ENCODE measurements around the gene GLYAT. TPM values are rescaled to one million over a fixed set of nuclear protein-coding genes. Genes with fewer than 3 reads are reported as not detected.
A peak's percentile ranks its signal among the peaks of the same experiment; 100 is the strongest.

GLYAT gene
- total and polyA plus RNA-seq, 2 experiments from 2014 or later: 0.10 TPM; not detected in 1

DNA sequence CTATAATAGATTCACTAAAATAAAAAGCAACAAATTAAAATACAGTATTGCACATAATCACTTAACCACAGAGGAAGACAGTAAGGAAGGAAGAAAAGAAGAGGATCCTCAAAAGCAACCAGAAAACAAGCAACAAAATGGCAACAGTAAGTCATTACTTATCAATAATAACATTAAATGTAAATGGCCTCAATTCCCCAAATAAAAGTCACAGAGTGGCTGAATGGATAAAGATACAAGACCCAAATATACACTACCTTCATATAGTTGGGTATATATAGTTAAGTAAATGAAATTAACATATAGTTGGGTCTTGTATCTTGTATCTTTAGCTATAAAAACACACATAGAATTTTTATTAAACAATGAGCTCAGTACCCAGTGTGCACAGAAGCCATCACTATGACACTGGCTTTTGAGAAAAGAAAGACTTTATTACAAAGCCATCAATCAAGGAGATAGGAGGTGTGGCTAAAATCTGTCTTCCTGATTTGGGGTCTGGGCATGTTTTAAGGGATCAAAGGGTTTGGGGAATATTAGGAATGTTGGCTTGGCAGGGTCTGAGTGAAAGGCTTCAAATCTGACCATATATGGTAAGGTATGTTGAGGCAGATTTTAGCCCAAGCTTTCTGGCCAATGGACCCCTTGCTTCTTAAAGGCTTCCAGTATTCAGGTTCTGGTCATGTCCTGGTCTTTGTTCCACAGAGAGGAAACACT lies 13.4 kb upstream of the GLYAT start:
- no peak overlapping the region for H3K27ac Mint-ChIP-seq
- no peak overlapping the region for H2AFZ ChIP-seq

More for the DNA sequence above, 13.4 kb upstream of the GLYAT start:
- H3K36me3 Mint-ChIP-seq (ENCODE audit: low read depth): peaks cover 30% of the 10 kb centered on the region
- H3K36me3 ChIP-seq (ENCODE audit: insufficient read depth): peaks cover 11% of the 10 kb centered on the region
- H3K4me1 Mint-ChIP-seq: no peaks in the 10 kb centered on the region
- H3F3A ChIP-seq (replicated peaks; ENCODE audit: low read depth): no peaks in the 10 kb centered on the region
- ATAC-seq (no peak), DNase-seq (ENCODE audit: low spot score) (peak; percentile 11)
- no peaks in the 10 kb centered on the region for H4K20me1 ChIP-seq (replicated peaks; ENCODE audit: insufficient read depth)
- H3K79me2 ChIP-seq (replicated peaks; ENCODE audit: insufficient read depth): no peaks in the 10 kb centered on the region
- peaks cover 10% of the 10 kb centered on the region; the same call in 1 of the 2 replicates for H3K9me2 ChIP-seq (ENCODE audit: insufficient read depth)
- H3K9me3 Mint-ChIP-seq: peaks cover 92% of the 10 kb centered on the region
- no peak for TF ChIP-seq ZNF331 (CRISPR knock-in tag; IDR thresholded peaks at IDR 0.05; ENCODE audit: low read depth)
- TF ChIP-seq, protein P1, sequence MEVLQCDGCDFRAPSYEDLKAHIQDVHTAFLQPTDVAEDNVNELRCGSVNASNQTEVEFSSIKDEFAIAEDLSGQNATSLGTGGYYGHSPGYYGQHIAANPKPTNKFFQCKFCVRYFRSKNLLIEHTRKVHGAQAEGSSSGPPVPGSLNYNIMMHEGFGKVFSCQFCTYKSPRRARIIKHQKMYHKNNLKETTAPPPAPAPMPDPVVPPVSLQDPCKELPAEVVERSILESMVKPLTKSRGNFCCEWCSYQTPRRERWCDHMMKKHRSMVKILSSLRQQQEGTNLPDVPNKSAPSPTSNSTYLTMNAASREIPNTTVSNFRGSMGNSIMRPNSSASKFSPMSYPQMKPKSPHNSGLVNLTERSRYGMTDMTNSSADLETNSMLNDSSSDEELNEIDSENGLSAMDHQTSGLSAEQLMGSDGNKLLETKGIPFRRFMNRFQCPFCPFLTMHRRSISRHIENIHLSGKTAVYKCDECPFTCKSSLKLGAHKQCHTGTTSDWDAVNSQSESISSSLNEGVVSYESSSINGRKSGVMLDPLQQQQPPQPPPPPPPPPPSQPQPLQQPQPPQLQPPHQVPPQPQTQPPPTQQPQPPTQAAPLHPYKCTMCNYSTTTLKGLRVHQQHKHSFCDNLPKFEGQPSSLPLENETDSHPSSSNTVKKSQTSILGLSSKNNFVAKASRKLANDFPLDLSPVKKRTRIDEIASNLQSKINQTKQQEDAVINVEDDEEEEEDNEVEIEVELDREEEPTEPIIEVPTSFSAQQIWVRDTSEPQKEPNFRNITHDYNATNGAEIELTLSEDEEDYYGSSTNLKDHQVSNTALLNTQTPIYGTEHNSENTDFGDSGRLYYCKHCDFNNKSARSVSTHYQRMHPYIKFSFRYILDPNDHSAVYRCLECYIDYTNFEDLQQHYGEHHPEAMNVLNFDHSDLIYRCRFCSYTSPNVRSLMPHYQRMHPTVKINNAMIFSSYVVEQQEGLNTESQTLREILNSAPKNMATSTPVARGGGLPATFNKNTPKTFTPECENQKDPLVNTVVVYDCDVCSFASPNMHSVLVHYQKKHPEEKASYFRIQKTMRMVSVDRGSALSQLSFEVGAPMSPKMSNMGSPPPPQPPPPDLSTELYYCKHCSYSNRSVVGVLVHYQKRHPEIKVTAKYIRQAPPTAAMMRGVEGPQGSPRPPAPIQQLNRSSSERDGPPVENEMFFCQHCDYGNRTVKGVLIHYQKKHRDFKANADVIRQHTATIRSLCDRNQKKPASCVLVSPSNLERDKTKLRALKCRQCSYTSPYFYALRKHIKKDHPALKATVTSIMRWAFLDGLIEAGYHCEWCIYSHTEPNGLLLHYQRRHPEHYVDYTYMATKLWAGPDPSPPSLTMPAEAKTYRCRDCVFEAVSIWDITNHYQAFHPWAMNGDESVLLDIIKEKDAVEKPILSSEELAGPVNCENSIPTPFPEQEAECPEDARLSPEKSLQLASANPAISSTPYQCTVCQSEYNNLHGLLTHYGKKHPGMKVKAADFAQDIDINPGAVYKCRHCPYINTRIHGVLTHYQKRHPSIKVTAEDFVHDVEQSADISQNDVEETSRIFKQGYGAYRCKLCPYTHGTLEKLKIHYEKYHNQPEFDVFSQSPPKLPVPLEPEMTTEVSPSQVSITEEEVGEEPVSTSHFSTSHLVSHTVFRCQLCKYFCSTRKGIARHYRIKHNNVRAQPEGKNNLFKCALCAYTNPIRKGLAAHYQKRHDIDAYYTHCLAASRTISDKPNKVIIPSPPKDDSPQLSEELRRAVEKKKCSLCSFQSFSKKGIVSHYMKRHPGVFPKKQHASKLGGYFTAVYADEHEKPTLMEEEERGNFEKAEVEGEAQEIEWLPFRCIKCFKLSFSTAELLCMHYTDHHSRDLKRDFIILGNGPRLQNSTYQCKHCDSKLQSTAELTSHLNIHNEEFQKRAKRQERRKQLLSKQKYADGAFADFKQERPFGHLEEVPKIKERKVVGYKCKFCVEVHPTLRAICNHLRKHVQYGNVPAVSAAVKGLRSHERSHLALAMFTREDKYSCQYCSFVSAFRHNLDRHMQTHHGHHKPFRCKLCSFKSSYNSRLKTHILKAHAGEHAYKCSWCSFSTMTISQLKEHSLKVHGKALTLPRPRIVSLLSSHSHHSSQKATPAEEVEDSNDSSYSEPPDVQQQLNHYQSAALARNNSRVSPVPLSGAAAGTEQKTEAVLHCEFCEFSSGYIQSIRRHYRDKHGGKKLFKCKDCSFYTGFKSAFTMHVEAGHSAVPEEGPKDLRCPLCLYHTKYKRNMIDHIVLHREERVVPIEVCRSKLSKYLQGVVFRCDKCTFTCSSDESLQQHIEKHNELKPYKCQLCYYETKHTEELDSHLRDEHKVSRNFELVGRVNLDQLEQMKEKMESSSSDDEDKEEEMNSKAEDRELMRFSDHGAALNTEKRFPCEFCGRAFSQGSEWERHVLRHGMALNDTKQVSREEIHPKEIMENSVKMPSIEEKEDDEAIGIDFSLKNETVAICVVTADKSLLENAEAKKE (CRISPR knock-in tag; IDR thresholded peaks at IDR 0.05): no peak
- H3K4me1 ChIP-seq (ENCODE audit: insufficient read depth): no peaks in the 10 kb centered on the region
- no peak overlapping the region for H3K4me3 Mint-ChIP-seq
- no peak overlapping the region for H3K4me3 ChIP-seq
- H3K27me3 Mint-ChIP-seq (ENCODE audit: insufficient read depth, low read depth, poor library complexity): no peaks in the 10 kb centered on the region
- no peaks in the 10 kb centered on the region for H3K27me3 ChIP-seq (ENCODE audit: insufficient read depth)
- no peak overlapping the region for H3K4me2 ChIP-seq
- H3K27ac ChIP-seq (ENCODE audit: low read depth): no peak overlapping the region

All from GM23338 (cell line).